Activated T-cell treated with anti-CD3 and anti-CD28 coated beads for 1 hour (primary cell): ENCODE results near the gene MICU2.

Source experiments
- DNase-seq: peaks from one replicate; pipeline ENCODE4 v3.0.0-alpha.2; 2020; ENCODE audit warnings: low read depth

Gene MICU2

GRCh38 chr13:21483748-21484147 lies 120.2 kb downstream of the MICU2 start:
- no peak for DNase-seq

- no peak for DNase-seq
These were observed 122.6 kb downstream of the MICU2 start for GRCh38 chr13:21481359-21481758.

GRCh38 chr13:21478881-21479808 lies 124.8 kb downstream of the MICU2 start:
- no peak for DNase-seq

GRCh38 chr13:21476893-21477472 lies 127.0 kb downstream of the MICU2 start:
- peak; percentile 70 for DNase-seq

GRCh38 chr13:21475115-21475514 lies 128.9 kb downstream of the MICU2 start:
- no peak for DNase-seq

GRCh38 chr13:21470785-21471184 lies 133.2 kb downstream of the MICU2 start:
- DNase-seq, result no peak

GRCh38 chr13:21466527-21466926 lies 137.4 kb downstream of the MICU2 start:
- DNase-seq, result no peak

GRCh38 chr13:21465710-21466160 lies 138.2 kb downstream of the MICU2 start:
- no peak for DNase-seq

GRCh38 chr13:21463424-21463823 lies 140.5 kb downstream of the MICU2 start:
- no peak for DNase-seq

- DNase-seq, result no peak
These were observed 142.8 kb downstream of the MICU2 start for GRCh38 chr13:21461131-21461530.

- peak; percentile 87 for DNase-seq
These were observed 144.9 kb downstream of the MICU2 start, which contains the start of gene ZDHHC20 for GRCh38 chr13:21458813-21459701. ZDHHC20 (minus strand) TSS chr13:21459303; CDS start chr13:21459171, 132 bp downstream.

- peak; percentile 31 for DNase-seq
These were observed 145.5 kb downstream of the MICU2 start for GRCh38 chr13:21458451-21458812.

GRCh38 chr13:21453387-21454081 lies 150.4 kb downstream of the MICU2 start:
- DNase-seq, result no peak

- no peak for DNase-seq
These were observed 153.0 kb downstream of the MICU2 start for GRCh38 chr13:21450936-21451335.

GRCh38 chr13:21446656-21447055 lies 157.3 kb downstream of the MICU2 start:
- no peak for DNase-seq

- DNase-seq, result no peak
These were observed 158.2 kb downstream of the MICU2 start for GRCh38 chr13:21445759-21446158.

- no peak for DNase-seq
These were observed 160.8 kb downstream of the MICU2 start for GRCh38 chr13:21443171-21443570.
